H1 (cell line): ENCODE measurements around the gene PRPF40B. TPM values are rescaled to one million over a fixed set of nuclear protein-coding genes. Genes with fewer than 3 reads are reported as not detected.

Source experiments
- CTCF ChIA-PET: fragments of 300-600 bp; sonication (Branson Sonifier 250); formaldehyde crosslinking; loops from one replicate; lab custom pipeline; 2021; ENCODE audit not compliant: partially characterized antibody; lab: Charles Lee
- POLR2A ChIA-PET: fragments of 300-600 bp; sonication (Branson Sonifier 250); formaldehyde crosslinking; loops from one replicate; lab custom pipeline; 2021; ENCODE audit warnings: inconsistent platforms; ENCODE audit not compliant: partially characterized antibody; lab: Charles Lee
- DNase-seq, 2 experiments: peaks; one replicate each; pipeline versions ENCODE4 v3.0.0 to v3.0.0-alpha.2; 2010 to 2022; ENCODE audit warnings: low spot score in 2 of 2, low read depth in 1 of 2, mixed read lengths in 1 of 2
- FAIRE-seq: peaks from 2 replicates; lab custom pipeline; 2011; peaks lifted over from hg19 to GRCh38; lab: Jason Lieb, UNC
- H2AFZ ChIP-seq: 2 replicates; pipeline ENCODE4 v1.8.1; 2012; ENCODE audit warnings: low read length, inconsistent platforms
- H2AK5ac ChIP-seq: 2 replicates; pipeline ENCODE4 v1.6.1; 2013; ENCODE audit warnings: low read depth, low read length
- H2BK120ac ChIP-seq: replicated peaks from 2 replicates; pipeline ENCODE3; 2013; ENCODE audit warnings: low read depth, low read length, inconsistent platforms
- H2BK12ac ChIP-seq: 2 replicates; pipeline ENCODE4 v1.6.1; 2013; ENCODE audit warnings: low read depth, low read length
- H2BK15ac ChIP-seq: 2 replicates; pipeline ENCODE4 v1.6.1; 2013; ENCODE audit warnings: low read length
- H2BK20ac ChIP-seq: 2 replicates; pipeline ENCODE4 v1.6.1; 2013; ENCODE audit warnings: low read length
- H2BK5ac ChIP-seq: 2 replicates; pipeline ENCODE4 v1.6.1; 2013; ENCODE audit warnings: low read depth, low read length
- H3K14ac ChIP-seq: 2 replicates; pipeline ENCODE4 v1.6.1; 2013; ENCODE audit warnings: inconsistent platforms; ENCODE audit not compliant: insufficient read length
- H3K18ac ChIP-seq: 2 replicates; pipeline ENCODE4 v1.6.1; 2013; ENCODE audit warnings: low read length; ENCODE audit errors: extremely low read depth
- H3K23ac ChIP-seq: 2 replicates; pipeline ENCODE4 v1.6.1; 2013; ENCODE audit warnings: inconsistent platforms; ENCODE audit not compliant: insufficient read length
- H3K23me2 ChIP-seq: 2 replicates; pipeline ENCODE4 v1.6.1; 2013; ENCODE audit warnings: low read depth, low read length
- H3K27ac ChIP-seq: 2 replicates; pipeline ENCODE4 v1.6.1; 2011; ENCODE audit warnings: low read depth, low read length, inconsistent platforms
- H3K27me3 ChIP-seq, 4 experiments: replicated peaks in 1 of 4; 1 replicate in 1 of 4; 2 replicates in 3 of 4; pipeline versions ENCODE4 v1.6.1 to v1.8.1; 2011 to 2013; ENCODE audit warnings: low read length in 3 of 4, mild to moderate bottlenecking in 3 of 4, inconsistent platforms in 2 of 4, mixed read lengths in 2 of 4, moderate library complexity in 1 of 4; ENCODE audit not compliant: control insufficient read depth in 3 of 4, insufficient read depth in 3 of 4; ENCODE audit errors: extremely low read depth in 1 of 4
- H3K36me3 ChIP-seq, 4 experiments: 2 replicates each; pipeline versions ENCODE4 v1.6.1 to v1.8.1; 2011 to 2013; ENCODE audit warnings: mild to moderate bottlenecking in 4 of 4, low read length in 3 of 4, moderate library complexity in 2 of 4, control low read depth in 1 of 4, inconsistent platforms in 1 of 4; ENCODE audit not compliant: insufficient read depth in 4 of 4, control insufficient read depth in 2 of 4
- H3K4ac ChIP-seq: replicated peaks from 2 replicates; pipeline ENCODE3; 2013; ENCODE audit warnings: low read length, low read depth, mixed read lengths, inconsistent platforms; ENCODE audit not compliant: insufficient read length
- H3K4me1 ChIP-seq, 4 experiments: replicated peaks in 1 of 4; 1 replicate in 1 of 4; 2 replicates in 3 of 4; pipeline versions ENCODE4 v1.6.1 to v1.8.1; 2011 to 2013; ENCODE audit warnings: low read length in 3 of 4, inconsistent platforms in 2 of 4, mixed read lengths in 1 of 4; ENCODE audit not compliant: insufficient read depth in 4 of 4, control insufficient read depth in 3 of 4
- H3K4me2 ChIP-seq, 2 experiments: 2 replicates each; pipeline versions ENCODE4 v1.6.1 to v1.8.1; 2011 to 2013; ENCODE audit warnings: low read depth in 2 of 2, low read length in 2 of 2, control low read depth in 1 of 2, inconsistent platforms in 1 of 2, mild to moderate bottlenecking in 1 of 2; ENCODE audit not compliant: insufficient read depth in 1 of 2
- H3K4me3 ChIP-seq, 4 experiments: fragments of 200-600, 300-600 bp in 1 of 4; sonication (generic), shearing (Covaris generic), sonication (Bioruptor Twin) in 1 of 4; 2 replicates each; pipeline versions ENCODE4 v1.5.1 to v1.8.1; 2011 to 2016; ENCODE audit warnings: low read length in 4 of 4, low read depth in 3 of 4, control low read depth in 2 of 4, inconsistent platforms in 2 of 4, mild to moderate bottlenecking in 2 of 4, mixed read lengths in 1 of 4, moderate library complexity in 1 of 4; ENCODE audit not compliant: insufficient read depth in 2 of 4; ENCODE audit errors: extremely low read depth in 1 of 4
- H3K56ac ChIP-seq: replicated peaks from 2 replicates; pipeline ENCODE3; 2013; ENCODE audit warnings: low read depth, mild to moderate bottlenecking, mixed read lengths, low read length, inconsistent platforms; ENCODE audit not compliant: insufficient read length
- H3K79me1 ChIP-seq: 2 replicates; pipeline ENCODE4 v1.6.1; 2013; ENCODE audit warnings: low read depth, low read length, control low read depth
- H3K79me2 ChIP-seq, 2 experiments: 2 replicates each; pipeline versions ENCODE4 v1.6.1 to v1.8.1; 2012 to 2013; ENCODE audit warnings: low read length in 2 of 2, mild to moderate bottlenecking in 2 of 2, inconsistent platforms in 1 of 2; ENCODE audit not compliant: insufficient read depth in 2 of 2, control insufficient read depth in 1 of 2
- H3K9ac ChIP-seq, 4 experiments: replicated peaks in 1 of 4; 1 replicate in 1 of 4; 2 replicates in 3 of 4; pipeline versions ENCODE4 v1.6.1 to v1.8.1; 2011 to 2013; ENCODE audit warnings: low read depth in 3 of 4, low read length in 3 of 4, control low read depth in 2 of 4, mild to moderate bottlenecking in 2 of 4, moderate library complexity in 2 of 4, inconsistent platforms in 1 of 4; ENCODE audit errors: extremely low read depth in 1 of 4
- H3K9me3 ChIP-seq, 2 experiments: 2 replicates each; pipeline versions ENCODE4 v1.6.1 to v1.8.1; 2012 to 2013; ENCODE audit warnings: mild to moderate bottlenecking in 2 of 2, moderate library complexity in 2 of 2, control low read depth in 1 of 2, inconsistent platforms in 1 of 2, low read depth in 1 of 2, low read length in 1 of 2, mixed read lengths in 1 of 2; ENCODE audit not compliant: insufficient read depth in 2 of 2
- H4K20me1 ChIP-seq, 2 experiments: replicated peaks in 1 of 2; 2 replicates each; pipeline versions ENCODE3 to v1.8.1; 2011 to 2013; ENCODE audit warnings: inconsistent platforms in 2 of 2, low read length in 2 of 2, mild to moderate bottlenecking in 1 of 2; ENCODE audit not compliant: insufficient read depth in 2 of 2, control insufficient read depth in 1 of 2
- H4K5ac ChIP-seq: 2 replicates; pipeline ENCODE4 v1.6.1; 2013; ENCODE audit warnings: low read length, low read depth, mixed read lengths, inconsistent platforms; ENCODE audit not compliant: insufficient read length
- H4K8ac ChIP-seq: 2 replicates; pipeline ENCODE4 v1.8.0; 2013; ENCODE audit warnings: mild to moderate bottlenecking, moderate library complexity, low read length, inconsistent platforms; ENCODE audit not compliant: insufficient read depth; ENCODE audit errors: extremely low read depth
- H4K91ac ChIP-seq: replicated peaks from 2 replicates; pipeline ENCODE3; 2013; ENCODE audit warnings: low read length, mixed read lengths, inconsistent platforms; ENCODE audit not compliant: insufficient read length
- BACH1 ChIP-seq: IDR thresholded peaks from 2 replicates; pipeline ENCODE4 v1.6.1; 2012; ENCODE audit warnings: low read length, improper control_type of control experiment
- BRCA1 ChIP-seq: IDR thresholded peaks from 2 replicates; pipeline ENCODE4 v1.6.1; 2012; ENCODE audit warnings: low read depth, low read length, improper control_type of control experiment
- CBX5 ChIP-seq: fragments of 300-800, 300-1000 bp; sonication (generic); IDR thresholded peaks from 2 replicates; pipeline ENCODE4 v1.7.1; 2016; ENCODE audit warnings: antibody characterized with exemption, low read length, low read depth
- CBX8 ChIP-seq: fragments of 300-800, 300-1000 bp; sonication (generic); IDR thresholded peaks from 2 replicates; pipeline ENCODE4 v1.7.1; 2016; ENCODE audit warnings: low read depth, low read length, borderline replicate concordance
- FOSL1 ChIP-seq: IDR thresholded peaks from 2 replicates; pipeline ENCODE4 v1.6.1; 2011; ENCODE audit warnings: mild to moderate bottlenecking, low read depth, low read length, moderate library complexity; ENCODE audit not compliant: insufficient read depth
- MAFK ChIP-seq: IDR thresholded peaks from 2 replicates; pipeline ENCODE4 v1.6.1; 2012; ENCODE audit warnings: low read depth, mild to moderate bottlenecking, improper control_type of control experiment, low read length
- NRF1 ChIP-seq: IDR thresholded peaks from 2 replicates; pipeline ENCODE4 v1.6.1; 2011; ENCODE audit warnings: mild to moderate bottlenecking, low read depth, low read length, improper control_type of control experiment
- RNF2 ChIP-seq: fragments of 200-900, 300-1000 bp; sonication (generic); IDR thresholded peaks from 2 replicates; pipeline ENCODE4 v1.7.1; 2016; ENCODE audit warnings: borderline replicate concordance, low read depth, mild to moderate bottlenecking, antibody characterized with exemption, low read length; ENCODE audit not compliant: poor library complexity, severe bottlenecking; ENCODE audit errors: missing control alignments
- RXRA ChIP-seq: IDR thresholded peaks from 2 replicates; pipeline ENCODE4 v1.6.1; 2011; ENCODE audit warnings: low read depth, mild to moderate bottlenecking, low read length, moderate library complexity; ENCODE audit not compliant: insufficient read depth
- SP4 ChIP-seq: IDR thresholded peaks from 2 replicates; pipeline ENCODE4 v1.6.1; 2012; ENCODE audit warnings: low read length, inconsistent platforms
- TCF12 ChIP-seq: IDR thresholded peaks from 2 replicates; pipeline ENCODE4 v1.6.1; 2011; ENCODE audit warnings: low read depth, mild to moderate bottlenecking, low read length
- TEAD4 ChIP-seq: IDR thresholded peaks from 2 replicates; pipeline ENCODE4 v1.6.1; 2012; ENCODE audit warnings: low read depth, low read length, inconsistent platforms, mixed read lengths
- ZNF274 ChIP-seq: IDR thresholded peaks from 2 replicates; pipeline ENCODE4 v1.7.0; 2012; ENCODE audit warnings: low read length, borderline replicate concordance; ENCODE audit errors: extremely low read depth
- WGBS, 2 experiments: shearing (Covaris generic) in 1 of 2; methylation state at CpG; one replicate each; pipeline versions ENCODE4 v1.1.6 to v1.1.7; 2013 to 2015; ENCODE audit warnings: low lambda C conversion rate in 2 of 2, mixed read lengths in 2 of 2, inconsistent platforms in 1 of 2, low coverage in 1 of 2, missing lambda C conversion rate in 1 of 2; ENCODE audit not compliant: insufficient replicate concordance in 2 of 2, insufficient coverage in 1 of 2, insufficient read length in 1 of 2; ENCODE audit errors: extremely low coverage in 1 of 2, missing lambda C conversion rate in 1 of 2; 5-methylcytosine and 5-hydroxymethylcytosine counted together
- polyA plus RNA-seq, 7 experiments: library from polyadenylated mRNA; depleted of rRNA in 3 of 7; stranded (reverse) in 5 of 7; unstranded in 2 of 7; fragments of >200 nt in 5 of 7; fragments of 200-250 nt in 2 of 7; gene quantifications; 1 replicate in 5 of 7; 2 replicates in 1 of 7; 4 replicates in 1 of 7; pipeline versions ENCODE4 v1.2.1 to v1.2.3, GENCODE V29; 2011 to 2013; ENCODE audit warnings: missing spikeins in 2 of 7, mixed read lengths in 2 of 7
- total RNA-seq: library from RNA; stranded (reverse); fragmentation: NEBNext Ultra II Directional; extraction: Animal tissue kit (Norgen Biotek cat#: 25700); gene quantifications from 2 replicates; pipeline ENCODE4 v1.2.1, GENCODE V29; 2021

The PRPF40B gene
- total and polyA plus RNA-seq, 2 of the 8 experiments (the other 6 are each of a cell fraction or from before 2014, with no cell fraction given), result 14.4 to 24.4 TPM

DNA sequence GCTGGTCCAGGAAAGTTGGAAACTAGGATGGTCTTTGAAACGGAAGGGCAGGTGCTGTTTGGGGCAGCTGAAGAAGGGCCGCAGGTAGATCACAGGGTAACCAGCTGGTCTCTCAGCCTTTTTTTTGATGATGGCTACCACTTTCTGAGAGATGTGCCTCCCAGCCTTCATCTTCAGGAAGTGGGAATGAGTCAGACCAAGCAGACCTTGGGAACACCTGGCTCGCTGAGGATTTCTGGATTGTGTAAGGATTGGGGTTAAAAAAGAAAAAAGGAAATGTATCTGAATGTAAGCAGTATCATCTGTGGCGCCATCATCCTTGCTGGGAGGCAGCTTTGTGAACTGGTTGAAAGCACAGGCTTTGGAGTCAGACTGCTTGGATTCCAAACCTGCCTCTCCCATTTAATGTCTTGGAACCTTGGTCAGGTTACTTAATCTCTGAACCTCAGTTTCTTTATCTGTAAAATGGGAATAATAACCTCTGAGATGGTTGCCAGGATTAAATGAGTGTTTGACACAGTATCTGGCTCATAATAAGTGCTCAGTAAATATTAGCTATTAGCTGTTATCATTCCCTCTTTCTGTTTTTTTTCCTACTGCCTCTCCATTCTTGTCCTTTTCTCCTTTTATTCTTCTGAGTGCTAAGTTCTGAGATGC, 1.7 kb downstream of the PRPF40B start:
- Histone ChIP-seq H3K23me2 (peaks cover 15% of the 10 kb centered on the region; the same call in 1 of the 2 replicates), H3K79me2 (no peaks in the 10 kb centered on the region), H4K8ac (no peak overlapping the region), H3K9ac (0 out of 7 replicates have a peak overlapping the region, but pooled peaks of 1 of the 4 experiments have one; percentile 33), H4K20me1 (no peaks in the 10 kb centered on the region), H3K4ac (no peak overlapping the region), H2BK12ac (no peak overlapping the region), H2BK20ac (no peak overlapping the region), H2BK5ac (no peak overlapping the region), H2BK15ac (no peak overlapping the region), H3K4me3 (no peak overlapping the region), H3K79me1 (no peaks in the 10 kb centered on the region), H3K18ac (no peak overlapping the region), H3K27me3 (no peaks in the 10 kb centered on the region), H3K9me3 (no peaks in the 10 kb centered on the region), H3K4me1 (peaks cover 0 to 7% (median 3%) of the 10 kb centered on the region in 4 experiments; a peak in 6 of 7 replicates), H2AK5ac (no peak overlapping the region), H3K23ac (no peak overlapping the region), H2BK120ac (no peak overlapping the region), H2AFZ (no peak overlapping the region), H3K27ac (no peak overlapping the region), H4K91ac (no peak overlapping the region), H4K5ac (no peak overlapping the region), H3K56ac (no peak overlapping the region), H3K14ac (no peak overlapping the region), H3K4me2 (peak overlapping the region in 1 of 2 experiments; percentile 44; a peak in 1 of 4 replicates), H3K36me3 (no peaks in the 10 kb centered on the region)
- TF ChIP-seq MAFK (no peak), BACH1 (no peak), CBX8 (no peak), RNF2 (no peak), ZNF274 (no peak), SP4 (no peak), TCF12 (no peak), NRF1 (no peak), RXRA (no peak), CBX5 (no peak), TEAD4 (no peak), BRCA1 (no peak), FOSL1 (no peak)
- POLR2A ChIA-PET, result interaction anchor here (0.6 to 1.4 kb wide), 2 partner anchors 116 to 333 kb away, joined by 3 to 8 read pairs; partner anchors contain the start of gene TMBIM6
- no peak for DNase-seq
- CTCF ChIA-PET, result interaction anchor here (1.3 to 4.3 kb wide), 7 partner anchors 8 to 214 kb away, joined by 3 to 15 read pairs (median 4); no protein-coding TSS in a partner anchor
- WGBS, 2 experiments, result 95% methylated on average over 4 of the region's 4 CpGs; no CpG with 5 or more reads in 1 of the 2 experiments
- no peak for FAIRE-seq
